HEK293 (cell line): ENCODE results near the gene SARM1.

Source experiments
- GLIS1 ChIP-seq: fragments of 450-650 bp; formaldehyde crosslinking; IDR thresholded peaks from 2 replicates; pipeline ENCODE4 v1.5.1; 2016; ENCODE audit warnings: missing biosample characterization, missing genetic modification characterization
- HOXD13 ChIP-seq: sonication (generic); formaldehyde crosslinking; IDR thresholded peaks from 2 replicates; pipeline ENCODE4 v1.8.0; 2022; ENCODE audit warnings: missing genetic modification reagents, borderline replicate concordance
- REPIN1 ChIP-seq: fragments of 450-650 bp; formaldehyde crosslinking; IDR thresholded peaks from 2 replicates; pipeline ENCODE4 v1.5.1; 2017; ENCODE audit warnings: missing biosample characterization, missing genetic modification characterization, low read depth
- SP3 ChIP-seq: fragments of 450-650 bp; formaldehyde crosslinking; IDR thresholded peaks from 2 replicates; pipeline ENCODE4 v1.5.1; 2016; ENCODE audit warnings: missing biosample characterization, missing genetic modification characterization
- TRIM28 ChIP-seq: IDR thresholded peaks from 2 replicates; pipeline ENCODE4 v1.6.1; 2011; ENCODE audit warnings: low read length, control low read depth, borderline replicate concordance
- ZBTB20 ChIP-seq: fragments of 450-650 bp; formaldehyde crosslinking; IDR thresholded peaks from 2 replicates; pipeline ENCODE4 v1.5.1; 2016; ENCODE audit warnings: missing biosample characterization, missing genetic modification characterization
- ZBTB21 ChIP-seq: fragments of 450-650 bp; formaldehyde crosslinking; IDR thresholded peaks from 2 replicates; pipeline ENCODE4 v1.5.1; 2017; ENCODE audit warnings: missing biosample characterization, missing genetic modification characterization
- ZBTB7A ChIP-seq: fragments of 450-650 bp; formaldehyde crosslinking; IDR thresholded peaks from 2 replicates; pipeline ENCODE4 v1.5.1; 2016; ENCODE audit warnings: low read depth, missing biosample characterization, missing genetic modification characterization
- ZFP69B ChIP-seq: fragments of 450-650 bp; formaldehyde crosslinking; IDR thresholded peaks from 2 replicates; pipeline ENCODE4 v1.5.1; 2016; ENCODE audit warnings: missing biosample characterization, missing genetic modification characterization
- ZNF133 ChIP-seq: fragments of 450-650 bp; formaldehyde crosslinking; IDR thresholded peaks from 2 replicates; pipeline ENCODE4 v1.5.1; 2016; ENCODE audit warnings: missing biosample characterization, missing genetic modification characterization
- ZNF155 ChIP-seq: fragments of 450-650 bp; formaldehyde crosslinking; IDR thresholded peaks from 2 replicates; pipeline ENCODE4 v1.5.1; 2016; ENCODE audit warnings: missing biosample characterization, missing genetic modification characterization
- ZNF169 ChIP-seq: fragments of 450-650 bp; formaldehyde crosslinking; IDR thresholded peaks from 2 replicates; pipeline ENCODE4 v1.5.1; 2016; ENCODE audit warnings: missing biosample characterization, missing genetic modification characterization
- ZNF23 ChIP-seq: fragments of 450-650 bp; formaldehyde crosslinking; IDR thresholded peaks from 2 replicates; pipeline ENCODE4 v1.5.1; 2016; ENCODE audit warnings: missing biosample characterization, missing genetic modification characterization, borderline replicate concordance
- ZNF426 ChIP-seq: fragments of 450-650 bp; formaldehyde crosslinking; IDR thresholded peaks from 2 replicates; pipeline ENCODE4 v1.5.1; 2017; ENCODE audit warnings: missing biosample characterization, missing genetic modification characterization, mild to moderate bottlenecking, inconsistent platforms, moderate library complexity
- ZNF501 ChIP-seq: fragments of 450-650 bp; formaldehyde crosslinking; IDR thresholded peaks from 2 replicates; pipeline ENCODE4 v1.5.1; 2016; ENCODE audit warnings: missing biosample characterization, missing genetic modification characterization
- ZNF514 ChIP-seq: fragments of 450-650 bp; formaldehyde crosslinking; IDR thresholded peaks from 2 replicates; pipeline ENCODE4 v1.5.1; 2016; ENCODE audit warnings: missing biosample characterization, missing genetic modification characterization
- ZNF529 ChIP-seq: fragments of 450-650 bp; formaldehyde crosslinking; IDR thresholded peaks from 2 replicates; pipeline ENCODE4 v1.5.1; 2017; ENCODE audit warnings: missing genetic modification characterization, missing biosample characterization; ENCODE audit not compliant: insufficient replicate concordance
- ZNF530 ChIP-seq: fragments of 450-650 bp; formaldehyde crosslinking; IDR thresholded peaks from 2 replicates; pipeline ENCODE4 v1.5.1; 2016; ENCODE audit warnings: low read depth, missing biosample characterization, missing genetic modification characterization
- ZNF658 ChIP-seq: fragments of 450-650 bp; formaldehyde crosslinking; IDR thresholded peaks from 2 replicates; pipeline ENCODE4; 2016; ENCODE audit warnings: missing biosample characterization, missing genetic modification characterization
- ZNF701 ChIP-seq: fragments of 450-650 bp; formaldehyde crosslinking; IDR thresholded peaks from 2 replicates; pipeline ENCODE4 v1.5.1; 2016; ENCODE audit warnings: missing biosample characterization, missing genetic modification characterization
- ZNF785 ChIP-seq: fragments of 450-650 bp; formaldehyde crosslinking; IDR thresholded peaks from 2 replicates; pipeline ENCODE4 v1.5.1; 2016; ENCODE audit warnings: missing biosample characterization, missing genetic modification characterization
- TF ChIP-seq, protein P1 (sequence below): fragments of 450-650 bp; formaldehyde crosslinking; IDR thresholded peaks from 2 replicates; pipeline ENCODE4 v1.5.1; 2016; ENCODE audit warnings: missing biosample characterization, missing genetic modification characterization
- TF ChIP-seq, protein P2 (sequence below): fragments of 450-650 bp; formaldehyde crosslinking; IDR thresholded peaks from 2 replicates; pipeline ENCODE4 v1.5.1; 2016; ENCODE audit warnings: missing biosample characterization, missing genetic modification characterization
- TF ChIP-seq, protein P3 (sequence below): fragments of 450-650 bp; formaldehyde crosslinking; IDR thresholded peaks from 2 replicates; pipeline ENCODE4 v1.5.1; 2016; ENCODE audit warnings: missing biosample characterization, missing genetic modification characterization
- TF ChIP-seq, protein P4 (sequence below): fragments of 450-650 bp; formaldehyde crosslinking; IDR thresholded peaks from 2 replicates; pipeline ENCODE4 v1.5.1; 2017; ENCODE audit warnings: missing biosample characterization, missing genetic modification characterization
- TF ChIP-seq, protein P5 (sequence below): fragments of 450-650 bp; formaldehyde crosslinking; IDR thresholded peaks from 2 replicates; pipeline ENCODE4 v1.5.1; 2016; ENCODE audit warnings: missing biosample characterization, missing genetic modification characterization

Gene SARM1

DNA sequence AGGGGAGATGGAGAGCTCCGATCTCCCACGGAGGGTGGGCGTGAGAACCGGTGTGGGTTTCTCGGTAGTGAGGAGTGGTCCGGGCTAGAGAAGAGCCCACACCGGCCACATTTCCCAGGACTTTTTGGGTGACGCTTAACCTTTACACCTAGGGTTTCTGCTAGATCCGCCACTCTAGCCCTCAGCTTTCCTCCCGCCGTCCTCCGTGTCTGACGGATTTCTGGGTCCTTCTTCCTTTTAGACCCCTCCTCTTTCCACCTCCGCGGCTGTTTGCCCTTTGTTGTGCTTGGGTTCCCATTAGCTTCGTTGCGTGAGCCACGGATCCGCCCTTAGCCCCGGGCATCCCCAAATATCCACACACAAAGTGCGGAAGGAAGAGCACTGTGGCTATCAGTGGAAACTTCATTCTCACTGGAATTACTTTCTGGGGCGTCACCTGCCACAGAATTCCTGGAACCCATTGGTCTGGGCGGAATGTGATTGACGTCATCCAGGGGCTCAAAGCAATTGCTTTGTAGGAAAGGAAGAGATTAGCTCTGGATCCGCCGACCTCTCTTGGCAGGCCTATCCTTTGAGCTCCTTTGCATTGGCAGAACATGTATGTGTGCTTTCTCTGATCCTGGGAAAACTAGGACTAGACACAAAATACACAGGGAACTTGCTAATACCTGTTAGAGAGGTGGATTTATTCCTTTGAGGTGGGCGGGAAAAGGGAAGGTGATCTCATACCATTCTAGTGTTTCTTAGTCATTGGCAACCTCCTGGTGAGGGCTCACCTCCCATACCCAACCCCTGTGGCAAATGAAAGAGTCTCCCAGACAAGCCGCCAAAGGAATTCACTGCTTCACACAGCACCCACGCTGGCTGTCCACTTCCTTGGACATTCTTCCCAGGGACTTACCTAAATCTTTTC is 35.3 kb upstream of the SARM1 start (continued):
- TF ChIP-seq, protein P1, sequence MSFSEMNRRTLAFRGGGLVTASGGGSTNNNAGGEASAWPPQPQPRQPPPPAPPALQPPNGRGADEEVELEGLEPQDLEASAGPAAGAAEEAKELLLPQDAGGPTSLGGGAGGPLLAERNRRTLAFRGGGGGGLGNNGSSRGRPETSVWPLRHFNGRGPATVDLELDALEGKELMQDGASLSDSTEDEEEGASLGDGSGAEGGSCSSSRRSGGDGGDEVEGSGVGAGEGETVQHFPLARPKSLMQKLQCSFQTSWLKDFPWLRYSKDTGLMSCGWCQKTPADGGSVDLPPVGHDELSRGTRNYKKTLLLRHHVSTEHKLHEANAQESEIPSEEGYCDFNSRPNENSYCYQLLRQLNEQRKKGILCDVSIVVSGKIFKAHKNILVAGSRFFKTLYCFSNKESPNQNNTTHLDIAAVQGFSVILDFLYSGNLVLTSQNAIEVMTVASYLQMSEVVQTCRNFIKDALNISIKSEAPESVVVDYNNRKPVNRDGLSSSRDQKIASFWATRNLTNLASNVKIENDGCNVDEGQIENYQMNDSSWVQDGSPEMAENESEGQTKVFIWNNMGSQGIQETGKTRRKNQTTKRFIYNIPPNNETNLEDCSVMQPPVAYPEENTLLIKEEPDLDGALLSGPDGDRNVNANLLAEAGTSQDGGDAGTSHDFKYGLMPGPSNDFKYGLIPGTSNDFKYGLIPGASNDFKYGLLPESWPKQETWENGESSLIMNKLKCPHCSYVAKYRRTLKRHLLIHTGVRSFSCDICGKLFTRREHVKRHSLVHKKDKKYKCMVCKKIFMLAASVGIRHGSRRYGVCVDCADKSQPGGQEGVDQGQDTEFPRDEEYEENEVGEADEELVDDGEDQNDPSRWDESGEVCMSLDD (tag by site-specific recombination): no peak; the same call in 1 of the 2 replicates
- TF ChIP-seq ZNF785 (tag by site-specific recombination) (no peak), ZNF426 (tag by site-specific recombination) (no peak), ZNF530 (tag by site-specific recombination) (no peak), TRIM28 (no peak), ZNF658 (no peak), GLIS1 (peak; percentile 81), HOXD13 (CRISPR knock-in tag) (no peak), ZNF133 (tag by site-specific recombination) (0 out of 2 replicates have a peak, but pooled peaks have one; percentile 19), ZNF529 (tag by site-specific recombination) (no peak), SP3 (tag by site-specific recombination) (no peak; the same call in none of the 2 replicates), ZBTB20 (peak; percentile 68; the same call in 1 of the 2 replicates), ZNF23 (tag by site-specific recombination) (no peak), ZFP69B (no peak), ZBTB7A (tag by site-specific recombination) (no peak), ZNF169 (no peak), ZNF501 (tag by site-specific recombination) (0 out of 2 replicates have a peak, but pooled peaks have one; percentile 43), ZNF701 (tag by site-specific recombination) (no peak), ZNF155 (tag by site-specific recombination) (no peak), ZBTB21 (peak; percentile 91), REPIN1 (no peak), ZNF514 (tag by site-specific recombination) (no peak)
- TF ChIP-seq, protein P2, sequence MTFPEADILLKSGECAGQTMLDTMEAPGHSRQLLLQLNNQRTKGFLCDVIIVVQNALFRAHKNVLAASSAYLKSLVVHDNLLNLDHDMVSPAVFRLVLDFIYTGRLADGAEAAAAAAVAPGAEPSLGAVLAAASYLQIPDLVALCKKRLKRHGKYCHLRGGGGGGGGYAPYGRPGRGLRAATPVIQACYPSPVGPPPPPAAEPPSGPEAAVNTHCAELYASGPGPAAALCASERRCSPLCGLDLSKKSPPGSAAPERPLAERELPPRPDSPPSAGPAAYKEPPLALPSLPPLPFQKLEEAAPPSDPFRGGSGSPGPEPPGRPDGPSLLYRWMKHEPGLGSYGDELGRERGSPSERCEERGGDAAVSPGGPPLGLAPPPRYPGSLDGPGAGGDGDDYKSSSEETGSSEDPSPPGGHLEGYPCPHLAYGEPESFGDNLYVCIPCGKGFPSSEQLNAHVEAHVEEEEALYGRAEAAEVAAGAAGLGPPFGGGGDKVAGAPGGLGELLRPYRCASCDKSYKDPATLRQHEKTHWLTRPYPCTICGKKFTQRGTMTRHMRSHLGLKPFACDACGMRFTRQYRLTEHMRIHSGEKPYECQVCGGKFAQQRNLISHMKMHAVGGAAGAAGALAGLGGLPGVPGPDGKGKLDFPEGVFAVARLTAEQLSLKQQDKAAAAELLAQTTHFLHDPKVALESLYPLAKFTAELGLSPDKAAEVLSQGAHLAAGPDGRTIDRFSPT: no peak
- TF ChIP-seq, protein P3, sequence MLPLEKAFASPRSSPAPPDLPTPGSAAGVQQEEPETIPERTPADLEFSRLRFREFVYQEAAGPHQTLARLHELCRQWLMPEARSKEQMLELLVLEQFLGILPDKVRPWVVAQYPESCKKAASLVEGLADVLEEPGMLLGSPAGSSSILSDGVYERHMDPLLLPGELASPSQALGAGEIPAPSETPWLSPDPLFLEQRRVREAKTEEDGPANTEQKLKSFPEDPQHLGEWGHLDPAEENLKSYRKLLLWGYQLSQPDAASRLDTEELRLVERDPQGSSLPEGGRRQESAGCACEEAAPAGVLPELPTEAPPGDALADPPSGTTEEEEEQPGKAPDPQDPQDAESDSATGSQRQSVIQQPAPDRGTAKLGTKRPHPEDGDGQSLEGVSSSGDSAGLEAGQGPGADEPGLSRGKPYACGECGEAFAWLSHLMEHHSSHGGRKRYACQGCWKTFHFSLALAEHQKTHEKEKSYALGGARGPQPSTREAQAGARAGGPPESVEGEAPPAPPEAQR: no peak
- TF ChIP-seq, protein P4, sequence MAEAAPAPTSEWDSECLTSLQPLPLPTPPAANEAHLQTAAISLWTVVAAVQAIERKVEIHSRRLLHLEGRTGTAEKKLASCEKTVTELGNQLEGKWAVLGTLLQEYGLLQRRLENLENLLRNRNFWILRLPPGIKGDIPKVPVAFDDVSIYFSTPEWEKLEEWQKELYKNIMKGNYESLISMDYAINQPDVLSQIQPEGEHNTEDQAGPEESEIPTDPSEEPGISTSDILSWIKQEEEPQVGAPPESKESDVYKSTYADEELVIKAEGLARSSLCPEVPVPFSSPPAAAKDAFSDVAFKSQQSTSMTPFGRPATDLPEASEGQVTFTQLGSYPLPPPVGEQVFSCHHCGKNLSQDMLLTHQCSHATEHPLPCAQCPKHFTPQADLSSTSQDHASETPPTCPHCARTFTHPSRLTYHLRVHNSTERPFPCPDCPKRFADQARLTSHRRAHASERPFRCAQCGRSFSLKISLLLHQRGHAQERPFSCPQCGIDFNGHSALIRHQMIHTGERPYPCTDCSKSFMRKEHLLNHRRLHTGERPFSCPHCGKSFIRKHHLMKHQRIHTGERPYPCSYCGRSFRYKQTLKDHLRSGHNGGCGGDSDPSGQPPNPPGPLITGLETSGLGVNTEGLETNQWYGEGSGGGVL (tag by site-specific recombination): 0 out of 2 replicates have a peak, but pooled peaks have one; percentile 14
- TF ChIP-seq, protein P5, sequence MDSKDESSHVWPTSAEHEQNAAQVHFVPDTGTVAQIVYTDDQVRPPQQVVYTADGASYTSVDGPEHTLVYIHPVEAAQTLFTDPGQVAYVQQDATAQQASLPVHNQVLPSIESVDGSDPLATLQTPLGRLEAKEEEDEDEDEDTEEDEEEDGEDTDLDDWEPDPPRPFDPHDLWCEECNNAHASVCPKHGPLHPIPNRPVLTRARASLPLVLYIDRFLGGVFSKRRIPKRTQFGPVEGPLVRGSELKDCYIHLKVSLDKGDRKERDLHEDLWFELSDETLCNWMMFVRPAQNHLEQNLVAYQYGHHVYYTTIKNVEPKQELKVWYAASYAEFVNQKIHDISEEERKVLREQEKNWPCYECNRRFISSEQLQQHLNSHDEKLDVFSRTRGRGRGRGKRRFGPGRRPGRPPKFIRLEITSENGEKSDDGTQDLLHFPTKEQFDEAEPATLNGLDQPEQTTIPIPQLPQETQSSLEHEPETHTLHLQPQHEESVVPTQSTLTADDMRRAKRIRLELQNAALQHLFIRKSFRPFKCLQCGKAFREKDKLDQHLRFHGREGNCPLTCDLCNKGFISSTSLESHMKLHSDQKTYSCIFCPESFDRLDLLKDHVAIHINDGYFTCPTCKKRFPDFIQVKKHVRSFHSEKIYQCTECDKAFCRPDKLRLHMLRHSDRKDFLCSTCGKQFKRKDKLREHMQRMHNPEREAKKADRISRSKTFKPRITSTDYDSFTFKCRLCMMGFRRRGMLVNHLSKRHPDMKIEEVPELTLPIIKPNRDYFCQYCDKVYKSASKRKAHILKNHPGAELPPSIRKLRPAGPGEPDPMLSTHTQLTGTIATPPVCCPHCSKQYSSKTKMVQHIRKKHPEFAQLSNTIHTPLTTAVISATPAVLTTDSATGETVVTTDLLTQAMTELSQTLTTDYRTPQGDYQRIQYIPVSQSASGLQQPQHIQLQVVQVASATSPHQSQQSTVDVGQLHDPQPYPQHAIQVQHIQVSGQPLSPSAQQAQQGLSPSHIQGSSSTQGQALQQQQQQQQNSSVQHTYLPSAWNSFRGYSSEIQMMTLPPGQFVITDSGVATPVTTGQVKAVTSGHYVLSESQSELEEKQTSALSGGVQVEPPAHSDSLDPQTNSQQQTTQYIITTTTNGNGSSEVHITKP (tag by site-specific recombination): peak; percentile 79
